Esophagus mucosa (tissue), 1 donor: ENCODE data around the gene DOCK3. TPM values are rescaled to one million over a fixed set of nuclear protein-coding genes. Genes with fewer than 3 reads are reported as not detected.
"Not testable (repeated sequence)": the region's sequence is repeated elsewhere in the genome, so short reads cannot be mapped to it uniquely, and the experiment has no call there.

Experiments
- ATAC-seq: fragments of 200-7000 bp; cut with Tn5 transposase; one replicate; pipeline ENCODE4 v1.9.1; 2020
- total RNA-seq: library from RNA; stranded (reverse); gene quantifications from one replicate; pipeline ENCODE4 v1.2.4, GENCODE V29; 2023
- donor health status: DM: yes; HTN: yes; CAD: no.

Gene DOCK3
- total RNA-seq, 1 donor from 2014 or later = 0.84 TPM

- no peak for ATAC-seq
Observed at GRCh38 chr3:51122944-51123343, 448.2 kb downstream of the DOCK3 start.

GRCh38 chr3:51123531-51123930 is 448.8 kb downstream of the DOCK3 start:
- no peak for ATAC-seq

- ATAC-seq = not testable (repeated sequence)
Observed at GRCh38 chr3:51131607-51132006, 456.9 kb downstream of the DOCK3 start.

GRCh38 chr3:51137715-51138114 is 463.0 kb downstream of the DOCK3 start:
- ATAC-seq = no peak

GRCh38 chr3:51139616-51140015 is 464.9 kb downstream of the DOCK3 start:
- ATAC-seq = no peak

DNA sequence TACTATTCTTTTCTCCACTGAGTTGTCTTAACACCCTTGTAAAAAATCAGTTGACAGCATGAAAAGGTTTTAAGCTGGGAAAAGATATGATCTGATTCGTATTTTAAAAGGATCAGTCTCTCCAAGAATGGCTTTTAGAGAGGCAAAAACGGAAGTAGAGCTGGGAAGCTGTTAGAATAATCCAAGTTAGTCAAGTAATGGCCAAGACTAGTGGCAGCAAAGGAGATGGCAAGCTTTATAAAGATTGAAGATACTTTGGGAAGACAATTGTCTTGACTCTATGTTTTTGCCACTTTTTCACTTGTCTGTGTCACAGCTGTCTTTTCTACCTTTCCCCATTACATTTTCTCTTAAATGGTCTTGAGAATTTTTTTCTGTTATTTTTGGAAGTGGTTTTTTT is 466.8 kb downstream of the DOCK3 start:
- no peak for ATAC-seq

GRCh38 chr3:51145811-51146585 is 471.3 kb downstream of the DOCK3 start:
- ATAC-seq = no peak

GRCh38 chr3:51146781-51147180 is 472.1 kb downstream of the DOCK3 start:
- ATAC-seq = no peak

DNA sequence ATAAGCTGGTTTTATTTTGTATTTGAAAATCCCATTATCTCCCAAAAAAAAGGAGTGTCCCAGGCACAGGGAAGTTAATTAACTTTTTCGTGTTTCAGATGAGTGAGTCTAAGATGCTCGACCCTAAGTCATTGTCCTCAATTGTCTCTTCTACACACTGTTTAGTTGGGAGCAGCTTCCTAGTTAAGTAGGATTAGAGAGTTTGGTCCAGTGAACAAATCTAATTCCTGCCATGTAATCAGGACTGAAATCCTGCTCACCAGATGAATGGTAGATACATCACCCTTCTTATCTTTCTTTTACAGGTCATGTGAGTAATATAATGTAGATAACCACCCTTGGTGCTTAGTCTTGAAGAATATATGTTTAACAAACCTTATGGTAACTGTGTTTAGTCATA is 481.4 kb downstream of the DOCK3 start:
- ATAC-seq = no peak

DNA sequence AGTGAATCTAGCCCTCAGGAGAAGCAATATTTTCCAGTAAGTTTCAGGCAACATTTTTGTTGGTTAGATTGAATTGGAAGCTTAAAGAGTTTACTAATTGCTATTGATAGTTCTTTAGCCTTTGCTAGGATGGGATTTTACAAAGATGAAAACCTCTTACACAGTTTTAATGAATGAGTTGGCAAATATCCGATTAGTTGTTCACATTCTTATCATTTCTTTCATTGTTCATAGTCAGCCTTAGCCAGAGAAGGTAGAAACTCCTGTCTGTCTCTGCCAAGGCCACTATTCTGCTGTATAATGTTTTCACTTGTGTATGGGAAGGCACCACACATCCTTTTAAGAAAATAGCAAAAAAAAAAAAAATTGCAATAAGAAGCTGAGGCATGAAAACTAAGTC is 488.3 kb downstream of the DOCK3 start:
- no peak for ATAC-seq

- ATAC-seq = no peak
Observed at GRCh38 chr3:51173518-51174271, 499.0 kb downstream of the DOCK3 start.

DNA sequence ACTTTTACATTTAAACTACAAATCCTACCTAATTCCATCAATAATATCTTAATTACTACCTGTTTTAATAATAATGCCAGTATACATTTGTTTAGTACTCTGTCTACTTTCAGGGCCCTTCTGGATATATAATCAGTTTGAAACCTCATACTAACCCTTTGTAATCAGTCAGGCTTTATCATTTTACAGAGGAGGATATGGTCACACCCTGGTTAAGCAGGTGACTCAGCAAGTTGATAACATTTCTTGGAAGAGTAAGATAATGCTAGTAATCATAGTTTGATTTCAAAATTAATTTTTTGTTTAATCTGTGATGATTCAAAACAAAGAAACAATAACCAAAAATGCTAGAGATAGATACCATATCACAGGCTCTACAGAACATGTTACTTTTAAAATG is 502.2 kb downstream of the DOCK3 start:
- ATAC-seq = no peak

DNA sequence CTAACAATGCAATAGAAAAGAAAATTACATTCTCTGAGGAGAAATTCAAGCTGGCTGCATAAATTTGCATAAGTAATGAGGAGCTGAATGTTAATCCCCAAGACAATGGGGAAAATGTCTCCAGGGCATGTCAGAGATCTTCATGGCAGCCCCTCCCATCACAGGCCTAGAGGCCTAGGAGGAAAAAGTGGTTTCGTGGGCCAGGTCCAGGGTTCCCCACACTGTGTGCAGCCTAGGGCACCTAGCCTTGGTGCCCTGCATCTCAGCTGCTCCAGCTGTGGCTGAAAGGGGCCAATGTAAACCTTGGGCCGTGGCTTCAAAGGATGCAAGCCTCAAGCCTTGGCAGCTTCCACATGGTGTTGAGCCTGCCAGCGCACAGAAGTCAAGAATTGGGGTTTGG is 511.7 kb downstream of the DOCK3 start:
- not testable (repeated sequence) for ATAC-seq

- no peak for ATAC-seq
Observed at GRCh38 chr3:51190199-51190598, 515.5 kb downstream of the DOCK3 start.

DNA sequence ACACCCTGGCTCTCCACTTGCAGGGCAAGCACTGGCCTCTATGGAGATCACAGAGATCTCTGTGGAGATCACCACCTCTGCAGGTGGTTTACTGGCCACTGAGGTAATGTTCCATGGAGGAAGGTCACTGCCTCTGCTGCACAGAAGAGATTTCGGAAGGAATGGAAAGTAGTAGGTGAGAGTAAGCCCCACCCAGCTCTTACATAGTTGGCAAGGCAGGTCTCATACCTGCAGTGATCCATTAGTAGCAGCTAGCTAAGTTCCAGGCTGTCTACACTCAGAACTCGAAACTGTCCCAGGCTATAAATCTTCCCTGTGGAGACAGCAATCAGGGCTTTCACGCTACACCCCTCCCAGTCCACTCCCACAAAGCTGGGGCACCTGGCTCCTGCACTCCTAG is 516.1 kb downstream of the DOCK3 start:
- ATAC-seq = no peak

DNA sequence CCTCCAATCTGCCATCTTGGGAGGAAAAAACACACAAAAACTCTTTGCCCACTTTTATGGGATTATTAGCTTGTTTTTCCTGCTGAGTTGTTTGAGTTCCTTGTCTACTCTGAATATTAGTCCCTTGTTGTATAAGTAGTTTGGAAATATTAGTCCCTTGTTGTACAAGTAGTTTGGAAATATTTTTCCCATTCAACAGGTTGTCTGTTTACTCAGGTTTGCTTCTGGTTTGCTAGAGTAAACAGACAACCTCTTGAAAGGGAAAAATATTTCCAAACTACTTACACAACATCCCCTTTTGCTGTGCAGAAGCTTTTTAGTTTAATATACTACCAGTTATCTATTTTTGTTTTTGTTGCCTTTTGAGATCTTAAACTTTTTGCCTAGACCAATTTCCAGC is 517.0 kb downstream of the DOCK3 start:
- ATAC-seq = no peak

GRCh38 chr3:51198477-51198876 is 523.8 kb downstream of the DOCK3 start:
- ATAC-seq = no peak

DNA sequence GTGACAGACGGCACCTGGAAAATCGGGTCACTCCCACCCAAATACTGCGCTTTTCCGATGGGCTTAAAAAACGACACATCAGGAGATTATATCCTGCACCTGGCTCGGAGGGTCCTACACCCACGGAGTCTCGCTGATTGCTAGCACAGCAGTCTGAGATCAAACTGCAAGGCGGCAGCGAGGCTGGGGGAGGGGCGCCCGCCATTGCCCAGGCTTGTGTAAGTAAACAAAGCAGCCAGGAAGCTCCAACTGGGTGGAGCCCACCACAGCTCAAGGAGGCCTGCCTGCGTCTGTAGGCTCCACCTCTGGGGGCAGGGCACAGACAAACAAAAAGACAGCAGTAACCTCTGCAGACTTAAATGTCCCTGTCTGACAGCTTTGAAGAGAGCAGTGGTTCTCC is 524.6 kb downstream of the DOCK3 start:
- not testable (repeated sequence) for ATAC-seq

DNA sequence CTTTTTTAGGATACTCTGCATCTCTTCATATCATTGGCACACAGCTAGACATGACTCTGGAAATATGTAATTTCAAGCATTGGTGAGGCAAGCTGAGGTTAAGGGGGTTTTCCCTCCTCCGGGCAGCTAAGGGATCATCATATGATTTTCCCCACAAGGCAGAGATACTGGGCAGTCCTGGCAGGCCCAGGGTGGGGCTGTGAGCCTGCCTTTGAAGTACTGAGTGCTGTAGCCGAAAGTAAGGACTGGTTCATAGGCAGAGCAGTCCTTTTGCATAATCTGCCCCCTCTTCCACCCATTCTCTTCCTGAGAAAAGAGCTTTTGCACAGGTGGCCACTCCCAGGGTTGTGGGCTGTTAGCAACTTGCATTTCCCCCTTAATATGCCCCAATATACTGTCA is 541.6 kb downstream of the DOCK3 start:
- no peak for ATAC-seq

DNA sequence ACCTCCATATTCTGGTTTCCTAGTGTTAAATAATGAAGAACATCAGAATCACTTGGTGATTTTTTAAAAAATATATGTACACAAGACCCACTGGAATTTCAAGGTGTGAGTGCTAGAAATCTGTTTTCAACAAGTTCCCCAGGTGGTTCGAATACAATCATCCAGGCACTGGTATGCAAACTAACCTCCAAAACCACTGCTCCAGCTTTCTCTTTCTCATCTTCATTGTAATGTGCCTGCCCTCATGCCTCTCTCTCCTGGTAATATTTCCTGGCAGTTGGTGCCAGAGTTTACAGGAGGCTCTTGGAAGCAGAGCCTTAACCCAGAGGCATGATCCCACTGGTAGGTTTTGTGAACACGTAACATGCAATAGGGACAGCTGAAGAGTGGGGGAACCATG is 547.2 kb downstream of the DOCK3 start:
- ATAC-seq = no peak

- no peak for ATAC-seq
Observed at GRCh38 chr3:51224283-51224682, 549.6 kb downstream of the DOCK3 start.

DNA sequence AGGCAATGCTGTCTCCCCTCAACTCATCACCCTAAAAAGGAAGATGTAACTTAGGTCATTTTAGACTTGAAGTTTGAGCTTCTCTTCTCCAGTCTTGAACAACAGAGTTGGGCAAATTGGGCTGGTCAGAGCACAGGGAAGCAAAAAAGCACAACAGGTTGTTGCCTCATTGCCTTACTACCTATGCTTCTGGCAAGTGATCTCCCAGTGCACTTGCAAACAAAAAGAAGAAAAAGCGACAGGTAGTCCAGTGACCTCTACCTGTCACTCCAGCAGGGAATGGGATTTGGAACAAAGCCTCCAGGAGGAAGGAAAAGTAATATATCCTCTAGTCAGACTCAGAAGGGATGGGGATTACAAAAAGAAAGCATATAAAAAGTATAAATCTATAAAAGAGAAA is 550.1 kb downstream of the DOCK3 start:
- ATAC-seq = no peak

- no peak for ATAC-seq
Observed at GRCh38 chr3:51242939-51243338, 568.2 kb downstream of the DOCK3 start.

DNA sequence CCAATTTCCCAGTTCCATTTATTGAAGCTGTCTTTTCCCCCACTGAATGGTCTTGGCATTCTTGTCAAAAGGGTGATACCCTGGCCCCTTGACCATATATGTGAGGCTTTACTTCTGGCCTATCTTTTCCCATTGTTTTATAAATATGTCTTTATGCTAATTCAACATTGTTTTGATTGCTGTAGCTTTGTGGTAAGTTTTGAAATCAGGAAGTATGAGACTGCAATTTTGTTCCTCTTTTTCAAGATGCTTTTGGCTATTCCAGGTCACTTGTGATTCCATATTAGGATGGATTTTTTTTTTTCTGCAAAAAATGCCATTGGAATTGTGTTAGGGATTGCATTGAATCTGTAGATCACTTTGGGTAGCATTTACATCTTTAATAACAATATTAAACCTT is 569.2 kb downstream of the DOCK3 start:
- ATAC-seq = no peak
